H1 (cell line): Measurements from ENCODE around the gene GABRQ. TPM values are rescaled to one million over a fixed set of nuclear protein-coding genes. Genes with fewer than 3 reads are reported as not detected.

Experiments
- CTCF ChIA-PET: fragments of 300-600 bp; sonication (Branson Sonifier 250); formaldehyde crosslinking; loops from one replicate; lab custom pipeline; 2021; ENCODE audit not compliant: partially characterized antibody; lab: Charles Lee
- POLR2A ChIA-PET: fragments of 300-600 bp; sonication (Branson Sonifier 250); formaldehyde crosslinking; loops from one replicate; lab custom pipeline; 2021; ENCODE audit warnings: inconsistent platforms; ENCODE audit not compliant: partially characterized antibody; lab: Charles Lee
- DNase-seq, 2 experiments: peaks; one replicate each; pipeline versions ENCODE4 v3.0.0 to v3.0.0-alpha.2; 2010 to 2022; ENCODE audit warnings: low spot score in 2 of 2, low read depth in 1 of 2, mixed read lengths in 1 of 2
- FAIRE-seq: peaks from 2 replicates; lab custom pipeline; 2011; peaks lifted over from hg19 to GRCh38; lab: Jason Lieb, UNC
- H2AFZ ChIP-seq: 2 replicates; pipeline ENCODE4 v1.8.1; 2012; ENCODE audit warnings: low read length, inconsistent platforms
- H2AK5ac ChIP-seq: 2 replicates; pipeline ENCODE4 v1.6.1; 2013; ENCODE audit warnings: low read depth, low read length
- H2BK120ac ChIP-seq: replicated peaks from 2 replicates; pipeline ENCODE3; 2013; ENCODE audit warnings: low read depth, low read length, inconsistent platforms
- H2BK12ac ChIP-seq: 2 replicates; pipeline ENCODE4 v1.6.1; 2013; ENCODE audit warnings: low read depth, low read length
- H2BK15ac ChIP-seq: 2 replicates; pipeline ENCODE4 v1.6.1; 2013; ENCODE audit warnings: low read length
- H2BK20ac ChIP-seq: 2 replicates; pipeline ENCODE4 v1.6.1; 2013; ENCODE audit warnings: low read length
- H2BK5ac ChIP-seq: 2 replicates; pipeline ENCODE4 v1.6.1; 2013; ENCODE audit warnings: low read depth, low read length
- H3K14ac ChIP-seq: 2 replicates; pipeline ENCODE4 v1.6.1; 2013; ENCODE audit warnings: inconsistent platforms; ENCODE audit not compliant: insufficient read length
- H3K18ac ChIP-seq: 2 replicates; pipeline ENCODE4 v1.6.1; 2013; ENCODE audit warnings: low read length; ENCODE audit errors: extremely low read depth
- H3K23ac ChIP-seq: 2 replicates; pipeline ENCODE4 v1.6.1; 2013; ENCODE audit warnings: inconsistent platforms; ENCODE audit not compliant: insufficient read length
- H3K23me2 ChIP-seq: 2 replicates; pipeline ENCODE4 v1.6.1; 2013; ENCODE audit warnings: low read depth, low read length
- H3K27ac ChIP-seq: 2 replicates; pipeline ENCODE4 v1.6.1; 2011; ENCODE audit warnings: low read depth, low read length, inconsistent platforms
- H3K27me3 ChIP-seq, 4 experiments: replicated peaks in 1 of 4; 1 replicate in 1 of 4; 2 replicates in 3 of 4; pipeline versions ENCODE4 v1.6.1 to v1.8.1; 2011 to 2013; ENCODE audit warnings: low read length in 3 of 4, mild to moderate bottlenecking in 3 of 4, inconsistent platforms in 2 of 4, mixed read lengths in 2 of 4, moderate library complexity in 1 of 4; ENCODE audit not compliant: control insufficient read depth in 3 of 4, insufficient read depth in 3 of 4; ENCODE audit errors: extremely low read depth in 1 of 4
- H3K36me3 ChIP-seq, 4 experiments: 2 replicates each; pipeline versions ENCODE4 v1.6.1 to v1.8.1; 2011 to 2013; ENCODE audit warnings: mild to moderate bottlenecking in 4 of 4, low read length in 3 of 4, moderate library complexity in 2 of 4, control low read depth in 1 of 4, inconsistent platforms in 1 of 4; ENCODE audit not compliant: insufficient read depth in 4 of 4, control insufficient read depth in 2 of 4
- H3K4ac ChIP-seq: replicated peaks from 2 replicates; pipeline ENCODE3; 2013; ENCODE audit warnings: low read length, low read depth, mixed read lengths, inconsistent platforms; ENCODE audit not compliant: insufficient read length
- H3K4me1 ChIP-seq, 4 experiments: replicated peaks in 1 of 4; 1 replicate in 1 of 4; 2 replicates in 3 of 4; pipeline versions ENCODE4 v1.6.1 to v1.8.1; 2011 to 2013; ENCODE audit warnings: low read length in 3 of 4, inconsistent platforms in 2 of 4, mixed read lengths in 1 of 4; ENCODE audit not compliant: insufficient read depth in 4 of 4, control insufficient read depth in 3 of 4
- H3K4me2 ChIP-seq, 2 experiments: 2 replicates each; pipeline versions ENCODE4 v1.6.1 to v1.8.1; 2011 to 2013; ENCODE audit warnings: low read depth in 2 of 2, low read length in 2 of 2, control low read depth in 1 of 2, inconsistent platforms in 1 of 2, mild to moderate bottlenecking in 1 of 2; ENCODE audit not compliant: insufficient read depth in 1 of 2
- H3K4me3 ChIP-seq, 4 experiments: fragments of 200-600, 300-600 bp in 1 of 4; sonication (generic), shearing (Covaris generic), sonication (Bioruptor Twin) in 1 of 4; 2 replicates each; pipeline versions ENCODE4 v1.5.1 to v1.8.1; 2011 to 2016; ENCODE audit warnings: low read length in 4 of 4, low read depth in 3 of 4, control low read depth in 2 of 4, inconsistent platforms in 2 of 4, mild to moderate bottlenecking in 2 of 4, mixed read lengths in 1 of 4, moderate library complexity in 1 of 4; ENCODE audit not compliant: insufficient read depth in 2 of 4; ENCODE audit errors: extremely low read depth in 1 of 4
- H3K56ac ChIP-seq: replicated peaks from 2 replicates; pipeline ENCODE3; 2013; ENCODE audit warnings: low read depth, mild to moderate bottlenecking, mixed read lengths, low read length, inconsistent platforms; ENCODE audit not compliant: insufficient read length
- H3K79me1 ChIP-seq: 2 replicates; pipeline ENCODE4 v1.6.1; 2013; ENCODE audit warnings: low read depth, low read length, control low read depth
- H3K79me2 ChIP-seq, 2 experiments: 2 replicates each; pipeline versions ENCODE4 v1.6.1 to v1.8.1; 2012 to 2013; ENCODE audit warnings: low read length in 2 of 2, mild to moderate bottlenecking in 2 of 2, inconsistent platforms in 1 of 2; ENCODE audit not compliant: insufficient read depth in 2 of 2, control insufficient read depth in 1 of 2
- H3K9ac ChIP-seq, 4 experiments: replicated peaks in 1 of 4; 1 replicate in 1 of 4; 2 replicates in 3 of 4; pipeline versions ENCODE4 v1.6.1 to v1.8.1; 2011 to 2013; ENCODE audit warnings: low read depth in 3 of 4, low read length in 3 of 4, control low read depth in 2 of 4, mild to moderate bottlenecking in 2 of 4, moderate library complexity in 2 of 4, inconsistent platforms in 1 of 4; ENCODE audit errors: extremely low read depth in 1 of 4
- H3K9me3 ChIP-seq, 2 experiments: 2 replicates each; pipeline versions ENCODE4 v1.6.1 to v1.8.1; 2012 to 2013; ENCODE audit warnings: mild to moderate bottlenecking in 2 of 2, moderate library complexity in 2 of 2, control low read depth in 1 of 2, inconsistent platforms in 1 of 2, low read depth in 1 of 2, low read length in 1 of 2, mixed read lengths in 1 of 2; ENCODE audit not compliant: insufficient read depth in 2 of 2
- H4K20me1 ChIP-seq, 2 experiments: replicated peaks in 1 of 2; 2 replicates each; pipeline versions ENCODE3 to v1.8.1; 2011 to 2013; ENCODE audit warnings: inconsistent platforms in 2 of 2, low read length in 2 of 2, mild to moderate bottlenecking in 1 of 2; ENCODE audit not compliant: insufficient read depth in 2 of 2, control insufficient read depth in 1 of 2
- H4K5ac ChIP-seq: 2 replicates; pipeline ENCODE4 v1.6.1; 2013; ENCODE audit warnings: low read length, low read depth, mixed read lengths, inconsistent platforms; ENCODE audit not compliant: insufficient read length
- H4K8ac ChIP-seq: 2 replicates; pipeline ENCODE4 v1.8.0; 2013; ENCODE audit warnings: mild to moderate bottlenecking, moderate library complexity, low read length, inconsistent platforms; ENCODE audit not compliant: insufficient read depth; ENCODE audit errors: extremely low read depth
- H4K91ac ChIP-seq: replicated peaks from 2 replicates; pipeline ENCODE3; 2013; ENCODE audit warnings: low read length, mixed read lengths, inconsistent platforms; ENCODE audit not compliant: insufficient read length
- GABPA ChIP-seq: IDR thresholded peaks from 2 replicates; pipeline ENCODE4 v1.6.1; 2011; ENCODE audit warnings: mild to moderate bottlenecking, low read length, moderate library complexity, borderline replicate concordance; ENCODE audit not compliant: insufficient read depth
- GTF2F1 ChIP-seq: IDR thresholded peaks from 2 replicates; pipeline ENCODE4 v1.6.1; 2012; ENCODE audit warnings: low read depth, low read length, improper control_type of control experiment, borderline replicate concordance
- JUND ChIP-seq: IDR thresholded peaks from 2 replicates; pipeline ENCODE4 v1.6.1; 2011; ENCODE audit warnings: mild to moderate bottlenecking, improper control_type of control experiment, low read length
- KDM4A ChIP-seq: IDR thresholded peaks from one replicate; pipeline ENCODE4 v1.7.1; 2012; ENCODE audit warnings: low read depth, mild to moderate bottlenecking, moderate library complexity, low read length, inconsistent platforms; ENCODE audit not compliant: severe bottlenecking
- RBBP5 ChIP-seq: IDR thresholded peaks from 2 replicates; pipeline ENCODE4 v1.7.1; 2012; ENCODE audit warnings: low read depth, mild to moderate bottlenecking, inconsistent platforms, low read length, moderate library complexity, borderline replicate concordance
- SIN3A ChIP-seq, 2 experiments: IDR thresholded peaks in 1 of 2; conservative IDR thresholded peaks in 1 of 2; 2 replicates each; pipeline ENCODE4 v1.6.1; 2011 to 2012; ENCODE audit warnings: low read length in 2 of 2, improper control_type of control experiment in 1 of 2, low read depth in 1 of 2, mild to moderate bottlenecking in 1 of 2
- SP1 ChIP-seq: IDR thresholded peaks from 2 replicates; pipeline ENCODE4 v1.6.1; 2011; ENCODE audit warnings: low read depth, low read length
- SP2 ChIP-seq: IDR thresholded peaks from 2 replicates; pipeline ENCODE4 v1.6.1; 2012; ENCODE audit warnings: mild to moderate bottlenecking, low read length, inconsistent platforms
- TAF7 ChIP-seq: optimal IDR thresholded peaks from 2 replicates; pipeline ENCODE3; 2011; ENCODE audit warnings: low read depth, mild to moderate bottlenecking, inconsistent platforms, low read length, moderate library complexity, borderline replicate concordance
- WGBS, 2 experiments: shearing (Covaris generic) in 1 of 2; methylation state at CpG; one replicate each; pipeline versions ENCODE4 v1.1.6 to v1.1.7; 2013 to 2015; ENCODE audit warnings: low lambda C conversion rate in 2 of 2, mixed read lengths in 2 of 2, inconsistent platforms in 1 of 2, low coverage in 1 of 2, missing lambda C conversion rate in 1 of 2; ENCODE audit not compliant: insufficient replicate concordance in 2 of 2, insufficient coverage in 1 of 2, insufficient read length in 1 of 2; ENCODE audit errors: extremely low coverage in 1 of 2, missing lambda C conversion rate in 1 of 2; 5-methylcytosine and 5-hydroxymethylcytosine counted together
- long read RNA-seq, 2 experiments: library from RNA in 1 of 2; library from capped mRNA in 1 of 2; stranded (forward); transcript quantifications; one replicate each; pipeline ENCODE4 v2.0.0, GENCODE V29; 2021; ENCODE audit warnings: inconsistent platforms in 1 of 2
- polyA minus RNA-seq, 3 experiments: library from RNA; depleted of rRNA, polyadenylated mRNA; stranded (reverse); fragments of >200 nt; gene quantifications; 1 replicate in 2 of 3; 2 replicates in 1 of 3; pipeline ENCODE4 v1.2.3, GENCODE V29; 2011
- polyA plus RNA-seq, 7 experiments: library from polyadenylated mRNA; depleted of rRNA in 3 of 7; stranded (reverse) in 5 of 7; unstranded in 2 of 7; fragments of >200 nt in 5 of 7; fragments of 200-250 nt in 2 of 7; gene quantifications; 1 replicate in 5 of 7; 2 replicates in 1 of 7; 4 replicates in 1 of 7; pipeline versions ENCODE4 v1.2.1 to v1.2.3, GENCODE V29; 2011 to 2013; ENCODE audit warnings: missing spikeins in 2 of 7, mixed read lengths in 2 of 7
- total RNA-seq: library from RNA; stranded (reverse); fragmentation: NEBNext Ultra II Directional; extraction: Animal tissue kit (Norgen Biotek cat#: 25700); gene quantifications from 2 replicates; pipeline ENCODE4 v1.2.1, GENCODE V29; 2021

The GABRQ gene
- 8.6 and 9.6 TPM in 2 replicates for total RNA-seq
- 6.2 and 6.3 TPM in 2 replicates for polyA plus RNA-seq (2011; rRNA removed)
- polyA plus RNA-seq (2011; cell fraction: cytosol; rRNA removed) = 5.7 TPM
- polyA plus RNA-seq (2011; cell fraction: nucleus; rRNA removed) = 7.2 TPM
- 4.6 to 6.6 TPM (median 5.3 TPM) in 4 replicates for polyA plus RNA-seq (2012, experiment 1 of 2)
- polyA plus RNA-seq (2012, experiment 2 of 2) = 1.6 TPM
- polyA plus RNA-seq (2013, experiment 1 of 2) = 6.0 TPM
- 7.2 TPM for polyA plus RNA-seq (2013, experiment 2 of 2)
- 16.5 and 17.5 TPM in 2 replicates for polyA minus RNA-seq (2011; rRNA and poly(A)+ RNA removed)
- 6.6 TPM for polyA minus RNA-seq (2011; cell fraction: cytosol; rRNA and poly(A)+ RNA removed)
- 13.9 TPM for polyA minus RNA-seq (2011; cell fraction: nucleus; rRNA and poly(A)+ RNA removed)
- long read RNA-seq, experiment 1, partial matches to known transcripts = 0 of 5 reads
- long read RNA-seq, experiment 1, other reads (novel, unspliced or antisense) = 5 of 5 reads
- long read RNA-seq, experiment 2, partial matches to known transcripts = 0 of 2 reads
- long read RNA-seq, experiment 2, other reads (novel, unspliced or antisense) = 2 of 2 reads

- Histone ChIP-seq H3K9ac (peak within 1 kb of the TSS in 2 of 4 experiments; percentile 13 to 43; a peak in 2 of 7 replicates), H3K9me3 (no peaks in the 10 kb centered on the region), H3K18ac (peak within 1 kb of the TSS; percentile 75), H3K36me3 (no peaks in the 10 kb centered on the region), H4K8ac (no peak within 1 kb of the TSS), H3K56ac (no peak within 1 kb of the TSS), H3K4me1 (peaks cover 6 to 21% (median 19%) of the 10 kb centered on the region in 4 experiments), H3K23ac (no peak within 1 kb of the TSS), H2BK120ac (no peak within 1 kb of the TSS), H3K79me2 (no peaks in the 10 kb centered on the region), H4K91ac (peak within 1 kb of the TSS; percentile 42), H3K27me3 (peaks cover 0 to 13% (median 5%) of the 10 kb centered on the region in 4 experiments; a peak in 4 of 7 replicates), H4K5ac (no peak within 1 kb of the TSS), H3K23me2 (peaks cover 4% of the 10 kb centered on the region; the same call in 1 of the 2 replicates), H2AFZ (peak within 1 kb of the TSS; percentile 88), H3K79me1 (no peaks in the 10 kb centered on the region), H2BK20ac (no peak within 1 kb of the TSS), H2BK12ac (no peak within 1 kb of the TSS), H3K14ac (no peak within 1 kb of the TSS), H4K20me1 (no peaks in the 10 kb centered on the region), H2AK5ac (no peak within 1 kb of the TSS), H2BK5ac (no peak within 1 kb of the TSS), H3K27ac (no peak within 1 kb of the TSS), H3K4me3 (peak within 1 kb of the TSS; percentile 30 to 77 (median 60)), H2BK15ac (no peak within 1 kb of the TSS), H3K4ac (no peak within 1 kb of the TSS), H3K4me2 (peak within 1 kb of the TSS; percentile 77 to 79)
- WGBS, 2 experiments = no CpG with 5 or more reads among the region's 64 CpGs
- peak; percentile 69 to 82 for DNase-seq
- CTCF ChIA-PET = no interaction called here
- peak; percentile 69 for FAIRE-seq
- POLR2A ChIA-PET = interaction anchor here (0.6 kb wide), 1 partner anchor 1773 kb away, joined by 4 read pairs; no protein-coding TSS in a partner anchor
- no peak for TF ChIP-seq RBBP5
- no peak for TF ChIP-seq SP1
- TF ChIP-seq TAF7 = peak; percentile 93
- no peak for TF ChIP-seq GABPA
- TF ChIP-seq JUND = no peak
- peak; percentile 53 for TF ChIP-seq KDM4A
- TF ChIP-seq SIN3A (conservative IDR thresholded peaks at IDR 0.05 in 1 of 2, IDR thresholded peaks at IDR 0.05 in 1 of 2; ENCODE audit: low read depth in 1 of 2, low read length in 2 of 2) = no peak
- TF ChIP-seq GTF2F1 = 0 out of 2 replicates have a peak, but pooled peaks have one; percentile 34
- TF ChIP-seq SP2 = no peak
Observed at GRCh38 chrX:152637649-152638442, at the start of gene GABRQ. Gene GABRQ (plus strand): TSS chrX:152637895. CDS start chrX:152638203, 308 bp downstream.
